ENCODE results near the gene LKAAEAR1.
"Not testable (repeated sequence)": the region's sequence is repeated elsewhere in the genome, so short reads cannot be mapped to it uniquely, and the experiment has no call there.

LKAAEAR1 gene, protein sequence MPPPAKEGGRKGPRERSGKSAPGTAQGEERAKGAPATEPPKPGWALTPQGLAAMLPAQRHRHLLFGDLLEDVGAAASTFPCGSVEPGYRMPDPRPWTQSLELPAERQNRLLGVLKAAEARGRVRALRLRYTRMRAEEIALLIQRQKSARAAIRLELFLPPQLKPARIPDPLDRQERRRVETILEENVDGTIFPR

DNA sequence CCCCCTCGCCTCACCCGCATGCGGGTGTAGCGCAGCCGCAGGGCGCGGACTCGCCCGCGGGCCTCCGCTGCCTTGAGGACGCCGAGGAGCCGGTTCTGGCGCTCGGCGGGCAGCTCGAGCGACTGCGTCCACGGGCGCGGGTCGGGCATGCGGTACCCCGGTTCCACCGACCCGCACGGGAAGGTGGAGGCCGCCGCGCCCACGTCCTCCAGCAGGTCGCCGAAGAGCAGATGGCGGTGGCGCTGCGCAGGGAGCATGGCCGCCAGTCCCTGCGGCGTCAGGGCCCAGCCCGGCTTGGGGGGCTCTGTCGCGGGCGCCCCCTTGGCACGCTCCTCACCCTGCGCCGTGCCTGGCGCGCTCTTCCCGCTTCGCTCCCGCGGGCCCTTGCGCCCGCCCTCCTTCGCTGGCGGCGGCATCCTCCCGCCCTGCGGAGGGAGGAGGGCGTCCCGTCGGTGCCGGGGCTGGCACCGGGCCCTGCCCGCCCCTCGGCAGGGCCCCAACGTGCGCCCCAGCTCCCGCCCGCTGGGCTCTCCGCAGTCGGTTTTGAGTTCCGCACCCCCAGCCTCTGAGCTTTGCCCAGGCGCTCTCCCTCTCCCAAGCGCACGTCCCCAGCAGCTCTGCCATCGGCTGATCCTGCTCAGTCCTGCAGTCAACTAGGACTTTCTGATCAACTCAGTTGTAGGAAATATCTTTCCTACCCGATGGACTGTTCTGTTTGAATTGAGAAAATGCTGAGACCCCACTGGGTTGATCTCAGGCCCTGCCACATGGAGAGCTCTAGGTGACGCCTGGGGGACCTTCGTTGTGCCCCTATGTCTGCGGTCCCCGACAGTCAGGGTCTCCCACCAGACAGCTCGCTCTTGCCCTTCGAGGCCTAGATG, at the start of gene LKAAEAR1:
Gene LKAAEAR1 (minus strand): TSS at position 595 of the 881 bp plus-strand sequence. CDS start 179 bp downstream, at position 416.
- no peak for DNase-seq (ENCODE audit: low spot score)

DNA sequence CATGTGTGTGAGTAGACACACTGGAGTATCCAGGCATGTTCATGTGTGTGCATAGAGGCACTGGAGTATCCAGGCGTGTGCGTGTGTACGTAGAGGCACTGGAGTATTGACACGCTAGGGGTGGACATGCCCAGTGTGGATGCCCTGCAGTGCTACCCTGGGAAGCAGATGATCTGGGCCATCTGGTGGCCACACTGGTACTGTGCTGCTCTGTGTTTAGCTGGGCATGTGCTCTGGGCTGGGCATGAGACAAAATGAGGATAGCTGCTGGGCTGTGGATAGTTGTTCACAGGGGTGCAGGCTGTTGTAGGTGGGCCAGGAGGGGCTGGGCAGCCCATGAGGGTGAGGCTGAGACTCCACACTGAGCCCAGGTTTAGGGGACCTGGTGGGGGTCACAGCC, 47.2 kb upstream of the LKAAEAR1 start:
- DNase-seq (ENCODE audit: low spot score) = no peak

DNA sequence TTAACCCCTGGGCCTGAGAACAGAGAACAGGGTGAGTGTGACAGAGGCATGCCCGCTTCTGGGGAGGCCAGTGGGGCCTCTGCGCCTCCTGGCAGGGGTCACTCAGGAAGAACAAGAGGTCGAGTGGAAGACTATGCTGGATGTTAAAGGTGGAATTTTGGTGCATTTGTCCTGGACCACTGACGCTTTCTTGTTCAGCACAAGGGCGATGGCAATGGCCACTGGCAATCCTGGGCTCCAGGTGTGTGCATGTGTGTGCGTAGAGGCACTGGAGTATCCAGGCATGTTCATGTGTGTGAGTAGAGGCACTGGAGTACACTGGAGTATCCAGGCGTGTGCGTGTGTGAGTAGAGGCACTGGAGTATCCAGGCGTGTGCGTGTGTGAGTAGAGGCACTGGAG, 46.7 kb upstream of the LKAAEAR1 start:
- DNase-seq (ENCODE audit: low spot score) = no peak

DNA sequence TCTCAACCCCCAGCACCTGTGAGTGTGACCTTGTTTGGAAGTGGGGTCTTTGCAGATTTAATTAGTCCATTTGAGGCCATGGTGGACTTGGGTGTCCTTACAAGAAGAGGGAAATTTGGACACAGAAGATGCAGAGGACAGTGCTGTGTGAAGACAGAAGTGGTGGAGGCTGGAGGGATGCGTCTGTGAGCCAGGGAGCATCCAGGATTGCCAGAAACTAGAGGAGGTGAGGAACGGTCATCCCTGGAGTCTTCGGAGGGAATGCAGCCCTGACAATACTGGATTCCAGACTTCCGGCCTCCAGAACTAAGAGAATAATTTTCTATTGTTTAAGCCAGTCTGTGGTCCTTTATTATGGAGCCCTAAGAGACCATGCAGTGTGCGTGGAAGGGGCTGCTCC, 46.1 kb upstream of the LKAAEAR1 start:
- no peak for DNase-seq (ENCODE audit: low spot score)

DNA sequence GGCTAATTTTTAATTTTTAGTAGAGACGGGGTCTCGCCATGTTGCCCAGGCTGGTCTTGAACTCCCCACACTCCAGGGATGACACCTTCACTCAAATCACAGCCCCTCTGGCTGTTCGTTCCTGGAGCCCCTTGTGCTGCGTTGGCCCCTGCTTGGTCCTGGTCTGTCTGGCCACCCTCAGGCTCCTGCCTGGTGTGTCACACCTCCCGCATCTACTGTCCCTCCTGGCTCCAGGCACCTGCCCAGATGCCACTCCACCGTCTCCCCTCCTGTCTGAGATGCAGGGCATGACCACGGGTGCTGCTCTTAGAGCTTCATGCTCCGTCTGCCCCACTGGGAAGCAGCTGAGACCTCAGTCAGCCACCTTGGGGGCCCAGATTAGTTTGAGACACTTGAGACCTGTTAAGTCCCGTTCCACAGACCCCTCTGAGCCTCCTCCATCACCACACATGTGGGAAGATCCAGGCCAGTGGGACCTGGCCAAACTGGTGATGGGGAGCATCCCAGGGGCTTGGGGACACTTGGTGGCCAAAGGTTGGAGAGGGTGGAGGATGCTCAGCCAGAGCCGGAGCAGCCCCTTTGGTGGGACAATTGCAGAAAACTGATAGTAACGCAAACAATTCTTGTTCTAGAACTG, 45.1 kb upstream of the LKAAEAR1 start:
- DNase-seq (ENCODE audit: low spot score) = no peak

DNA sequence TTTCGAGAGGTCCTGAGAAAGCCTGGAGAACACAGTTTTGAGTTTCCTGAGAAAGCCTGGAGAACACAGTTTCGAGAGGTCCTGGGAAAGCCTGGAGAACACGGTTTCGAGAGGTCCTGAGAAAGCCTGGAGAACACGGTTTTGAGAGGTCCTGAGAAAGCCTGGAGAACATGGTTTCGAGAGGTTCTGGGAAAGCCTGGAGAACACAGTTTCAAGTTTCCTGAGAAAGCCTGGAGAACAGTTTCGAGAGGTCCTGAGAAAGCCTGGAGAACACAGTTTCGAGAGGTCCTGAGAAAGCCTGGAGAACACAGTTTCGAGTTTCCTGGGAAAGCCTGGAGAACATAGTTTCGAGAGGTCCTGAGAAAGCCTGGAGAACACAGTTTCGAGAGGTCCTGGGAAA, 39.3 kb upstream of the LKAAEAR1 start:
- not testable (repeated sequence) for DNase-seq (ENCODE audit: low spot score)

DNA sequence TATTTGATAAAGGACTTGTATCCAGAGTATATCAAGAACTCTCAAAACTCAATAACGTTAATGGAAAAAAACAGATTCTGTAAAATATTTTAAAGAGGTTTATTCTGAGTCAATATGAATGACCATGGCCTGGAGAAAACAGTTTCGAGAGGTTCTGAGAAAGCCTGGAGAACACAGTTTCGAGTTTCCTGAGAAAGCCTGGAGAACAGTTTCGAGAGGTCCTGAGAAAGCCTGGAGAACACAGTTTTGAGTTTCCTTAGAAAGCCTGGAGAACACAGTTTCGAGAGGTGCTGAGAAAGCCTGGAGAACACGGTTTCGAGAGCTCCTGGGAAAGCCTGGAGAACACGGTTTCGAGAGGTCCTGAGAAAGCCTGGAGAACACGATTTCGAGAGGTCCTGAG, 38.7 kb upstream of the LKAAEAR1 start:
- DNase-seq (ENCODE audit: low spot score) = not testable (repeated sequence)

DNA sequence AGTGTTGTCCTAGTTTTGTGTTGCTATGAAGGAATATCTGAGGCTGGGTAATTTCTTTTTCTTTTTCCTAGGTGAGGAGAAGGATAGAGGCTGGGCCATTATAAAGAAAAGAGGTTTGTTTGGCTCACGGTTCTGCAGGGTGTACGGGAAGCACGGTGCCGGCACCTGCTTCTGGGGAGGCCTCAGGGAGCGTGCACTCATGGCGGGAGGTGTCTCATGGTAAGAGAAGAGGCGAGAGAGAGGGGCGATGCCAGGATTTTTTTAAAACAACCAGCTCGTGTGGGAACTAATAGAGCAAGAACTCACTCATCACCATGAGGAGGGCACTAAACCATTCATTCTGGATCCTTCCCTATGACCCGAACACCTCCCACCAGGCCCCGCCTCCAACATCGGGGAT, 37.4 kb upstream of the LKAAEAR1 start:
- DNase-seq (ENCODE audit: low spot score) = no peak

DNA sequence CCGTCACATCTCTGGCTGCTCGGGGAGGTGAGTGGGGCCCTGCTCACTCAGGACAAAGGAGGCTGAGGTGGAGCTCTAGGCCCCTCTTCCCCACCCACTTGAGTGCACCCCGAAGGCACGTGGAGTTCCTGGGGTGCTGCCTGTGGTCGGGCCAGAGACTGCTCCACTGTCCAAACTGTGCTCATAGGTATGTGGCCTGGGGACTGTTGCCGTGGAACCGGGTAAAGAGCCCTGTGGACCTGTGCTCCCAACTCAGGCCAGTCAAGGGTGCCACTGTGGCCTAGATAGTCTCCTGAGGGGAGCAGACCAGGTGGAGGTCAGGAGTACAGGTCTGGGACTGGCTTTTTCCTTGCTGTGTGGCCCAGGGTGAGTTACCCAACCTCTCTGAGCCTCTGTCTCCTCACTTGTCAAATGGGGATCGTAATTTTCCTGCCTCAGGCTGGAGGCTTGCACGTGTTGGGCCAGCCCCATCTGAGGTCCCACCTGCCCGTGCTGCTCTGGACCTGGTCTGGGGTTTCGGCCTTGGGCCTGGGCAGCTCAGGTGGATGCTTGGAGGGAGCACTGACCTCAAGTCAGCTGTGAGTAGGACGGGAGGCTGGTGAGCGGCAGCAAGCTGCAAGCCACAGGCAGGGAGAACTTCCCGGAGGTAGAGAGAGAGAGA, 35.6 kb upstream of the LKAAEAR1 start:
- no peak for DNase-seq (ENCODE audit: low spot score)

DNA sequence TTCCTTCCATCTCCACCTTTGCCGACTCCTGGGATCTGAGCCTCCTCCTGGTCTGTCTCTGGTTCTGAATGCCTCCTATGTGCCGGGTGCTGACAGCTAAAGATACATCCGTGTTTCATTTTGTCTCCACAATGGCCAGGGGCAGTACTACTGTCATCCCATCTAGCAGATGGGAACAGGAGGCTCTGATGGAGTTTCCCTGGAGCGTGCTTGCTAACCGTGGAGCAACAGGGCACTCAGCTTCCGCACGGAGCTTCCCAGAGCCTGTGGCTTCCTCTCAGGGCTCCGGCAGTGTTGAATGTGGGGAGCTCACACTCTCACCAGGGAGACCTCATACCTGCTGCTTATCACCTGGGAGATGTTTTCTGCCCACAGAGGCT, 35.1 kb upstream of the LKAAEAR1 start:
- no peak for DNase-seq (ENCODE audit: low spot score)

DNA sequence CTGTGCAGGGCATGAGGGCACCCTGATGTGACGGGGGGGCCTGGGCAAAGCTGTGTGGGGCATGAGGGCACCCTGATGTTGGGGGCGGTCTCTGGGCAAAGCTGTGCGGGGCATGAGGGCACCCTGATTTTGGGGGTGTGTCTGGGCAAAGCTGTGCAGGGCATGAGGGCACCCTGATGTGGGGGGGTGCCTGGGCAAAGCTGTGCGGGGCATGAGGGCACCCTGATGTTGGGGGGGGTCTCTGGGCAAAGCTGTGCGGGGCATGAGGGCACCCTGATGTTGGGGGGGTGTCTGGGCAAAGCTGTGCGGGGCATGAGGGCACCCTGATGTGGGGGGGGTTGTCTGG, 33.2 kb upstream of the LKAAEAR1 start:
- not testable (repeated sequence) for DNase-seq (ENCODE audit: low spot score)

DNA sequence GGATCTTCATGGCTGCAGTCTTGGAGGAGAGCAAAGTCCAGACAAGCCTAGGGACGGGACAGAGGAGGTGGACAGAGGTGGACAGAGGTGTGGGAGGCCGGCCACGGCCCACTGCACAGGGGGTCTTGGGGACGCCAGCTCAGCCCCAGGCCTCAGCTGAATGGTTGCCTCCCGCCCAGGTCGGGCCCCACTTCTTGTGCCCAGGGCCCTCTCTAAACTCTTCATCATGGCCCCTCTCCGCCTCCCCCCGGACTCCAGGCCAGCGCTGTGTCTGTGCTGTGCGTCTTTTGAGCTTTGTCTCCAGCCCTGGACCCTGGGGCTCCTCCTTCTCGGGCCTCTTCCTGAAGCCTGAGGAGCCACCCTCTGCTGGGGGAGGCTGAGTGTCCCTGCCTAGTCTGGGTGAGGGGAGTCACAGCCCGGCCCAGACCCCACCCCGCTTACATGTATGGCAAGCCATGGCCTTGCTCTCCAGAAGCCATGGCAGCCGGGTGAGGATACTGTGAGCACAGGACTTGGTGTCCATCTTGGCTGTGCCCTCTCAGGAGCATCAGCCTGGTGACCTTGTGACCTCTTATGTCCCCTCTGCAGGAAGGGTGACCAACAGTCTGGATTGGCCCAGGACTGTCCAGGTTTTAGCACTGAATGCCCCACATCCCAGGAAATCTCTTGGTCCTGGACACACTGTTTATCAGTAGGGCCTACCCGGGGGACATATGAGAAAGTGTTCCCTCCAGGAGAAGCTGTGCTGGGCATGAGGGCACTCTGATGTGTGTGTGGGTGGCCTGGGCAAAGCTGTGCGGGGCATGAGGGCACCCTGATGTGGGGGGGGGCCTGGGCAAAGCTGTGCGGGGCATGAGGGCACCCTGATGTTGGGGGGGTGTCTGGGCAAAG, 32.6 kb upstream of the LKAAEAR1 start:
- DNase-seq (ENCODE audit: low spot score) = no peak

DNA sequence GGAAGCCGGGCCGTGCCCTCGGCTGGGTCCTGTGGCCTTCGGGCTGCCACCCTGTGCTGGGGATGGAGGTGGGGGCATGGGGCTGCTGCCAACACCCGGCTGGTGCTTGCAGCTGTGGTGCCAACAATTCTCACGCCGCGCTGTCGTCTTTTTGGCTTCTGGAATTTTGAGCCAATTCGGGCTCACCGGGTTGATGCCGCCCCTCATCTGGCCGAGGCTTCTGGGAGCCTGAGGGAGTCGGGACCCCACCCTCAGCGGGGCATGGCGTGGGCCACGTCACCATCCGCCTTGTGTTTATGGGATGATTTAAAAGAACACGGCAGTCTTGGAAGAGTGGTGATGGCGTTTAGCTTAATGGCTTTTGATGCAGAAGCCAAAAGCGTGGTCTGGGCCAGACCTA, 31.8 kb upstream of the LKAAEAR1 start:
- DNase-seq (ENCODE audit: low spot score) = no peak

DNA sequence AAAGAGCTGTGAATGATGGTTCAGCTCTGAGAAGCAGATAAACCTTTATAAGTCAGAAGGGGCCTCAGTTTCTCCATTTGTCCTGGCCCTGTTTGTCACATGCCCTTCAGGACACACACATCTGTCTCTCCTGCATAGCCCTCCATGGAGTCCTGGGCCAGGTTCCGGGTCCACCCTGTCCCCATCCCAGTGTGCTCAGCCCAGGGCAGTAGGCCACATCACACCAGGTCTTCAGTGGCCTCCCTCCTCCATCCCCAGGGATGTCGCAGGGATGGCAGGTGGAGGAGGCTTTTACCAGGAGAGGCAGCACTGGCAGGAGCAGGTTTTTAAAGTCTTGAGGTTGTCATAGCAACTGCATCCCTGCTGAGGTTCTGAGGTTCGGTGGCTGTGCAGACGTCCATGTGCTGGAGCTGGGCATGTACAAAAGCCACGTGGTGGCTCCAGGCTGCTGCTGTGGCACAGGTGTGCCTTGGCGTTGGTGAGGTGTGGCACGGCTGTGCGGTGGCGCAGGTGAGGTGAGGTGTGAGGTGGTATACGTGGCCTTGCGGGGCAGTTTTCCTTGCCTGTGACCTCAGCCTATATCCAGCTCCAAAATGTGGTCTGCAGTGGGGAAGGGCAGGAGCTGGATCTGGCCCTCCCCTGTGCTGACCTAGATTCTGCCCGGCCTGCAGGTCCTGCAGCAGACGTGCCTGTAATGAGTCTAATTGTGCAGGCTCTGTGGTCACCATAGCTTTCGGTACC, 31.1 kb upstream of the LKAAEAR1 start:
- DNase-seq (ENCODE audit: low spot score) = no peak

DNA sequence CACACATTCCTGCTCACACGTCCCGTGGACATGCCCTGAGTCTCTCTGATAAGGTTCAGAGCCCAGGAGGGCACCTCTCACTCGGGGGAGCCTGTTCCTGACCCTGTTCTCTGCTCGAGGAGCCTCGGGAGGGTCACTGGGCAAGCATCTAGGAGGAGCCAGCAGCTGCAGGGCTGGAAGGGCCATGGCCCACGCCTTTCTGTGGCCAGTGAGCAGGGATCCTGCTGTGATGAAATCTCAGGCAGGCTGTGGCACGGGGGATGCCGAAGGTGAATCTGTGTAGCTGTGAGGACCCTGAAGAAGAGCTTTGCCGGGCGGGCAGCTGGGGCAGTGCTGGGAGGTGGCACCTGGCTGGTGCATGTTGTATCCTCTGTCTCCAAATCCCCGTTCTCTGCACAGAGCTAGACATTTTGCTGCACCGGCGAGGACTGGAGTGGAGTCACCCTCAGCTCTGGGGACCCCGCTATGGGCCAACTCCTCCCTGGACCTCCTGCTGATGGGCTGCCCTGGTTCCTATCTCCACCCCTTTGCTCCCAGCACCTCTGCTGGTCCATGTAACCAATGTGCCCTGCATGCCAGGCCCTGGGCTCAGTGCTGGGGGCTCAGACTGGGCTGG, 30.3 kb upstream of the LKAAEAR1 start:
- no peak for DNase-seq (ENCODE audit: low spot score)

DNA sequence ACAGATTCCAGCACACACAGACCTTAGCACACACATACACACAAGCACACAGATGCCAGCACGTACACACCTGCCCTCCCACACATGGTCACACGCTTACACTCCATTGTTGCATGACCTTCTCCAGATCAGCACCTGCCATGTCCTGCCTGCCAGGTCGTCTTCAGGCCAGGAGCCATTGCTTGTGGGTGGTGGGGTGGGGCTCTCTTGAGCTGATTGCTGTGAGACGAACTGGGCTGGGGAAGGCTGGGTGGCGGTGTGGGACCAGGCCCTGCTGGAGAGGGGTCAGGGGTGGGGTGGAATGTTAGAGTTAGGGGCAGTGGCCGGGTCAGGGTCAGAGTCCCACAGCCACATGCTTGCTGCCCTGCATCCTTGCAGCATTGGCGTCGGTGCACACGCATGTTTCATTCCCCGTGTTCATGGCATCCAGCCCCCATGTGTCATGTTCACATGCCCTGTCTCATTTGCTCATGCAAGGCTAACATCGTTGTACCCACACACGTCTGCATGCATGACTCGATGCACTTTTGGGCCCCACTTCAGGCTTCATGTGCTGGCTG, 29.7 kb upstream of the LKAAEAR1 start:
- no peak for DNase-seq (ENCODE audit: low spot score)

DNA sequence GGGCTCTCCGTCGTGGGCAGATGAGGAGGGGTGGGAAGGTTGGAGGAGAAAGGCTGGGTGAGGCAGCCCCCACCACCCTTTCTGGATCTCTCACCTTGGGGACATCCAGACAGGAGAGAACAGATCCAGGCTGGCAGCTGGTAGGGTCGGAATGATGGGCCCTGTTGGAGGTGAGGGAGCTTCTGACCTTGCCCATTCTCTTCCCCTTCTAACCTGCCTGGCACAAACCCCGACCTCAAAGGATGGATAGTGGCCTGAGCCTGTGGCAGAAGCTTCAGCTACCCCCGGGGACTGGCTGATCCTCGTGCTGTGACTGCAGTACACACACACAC, 29.2 kb upstream of the LKAAEAR1 start:
- DNase-seq (ENCODE audit: low spot score) = no peak

DNA sequence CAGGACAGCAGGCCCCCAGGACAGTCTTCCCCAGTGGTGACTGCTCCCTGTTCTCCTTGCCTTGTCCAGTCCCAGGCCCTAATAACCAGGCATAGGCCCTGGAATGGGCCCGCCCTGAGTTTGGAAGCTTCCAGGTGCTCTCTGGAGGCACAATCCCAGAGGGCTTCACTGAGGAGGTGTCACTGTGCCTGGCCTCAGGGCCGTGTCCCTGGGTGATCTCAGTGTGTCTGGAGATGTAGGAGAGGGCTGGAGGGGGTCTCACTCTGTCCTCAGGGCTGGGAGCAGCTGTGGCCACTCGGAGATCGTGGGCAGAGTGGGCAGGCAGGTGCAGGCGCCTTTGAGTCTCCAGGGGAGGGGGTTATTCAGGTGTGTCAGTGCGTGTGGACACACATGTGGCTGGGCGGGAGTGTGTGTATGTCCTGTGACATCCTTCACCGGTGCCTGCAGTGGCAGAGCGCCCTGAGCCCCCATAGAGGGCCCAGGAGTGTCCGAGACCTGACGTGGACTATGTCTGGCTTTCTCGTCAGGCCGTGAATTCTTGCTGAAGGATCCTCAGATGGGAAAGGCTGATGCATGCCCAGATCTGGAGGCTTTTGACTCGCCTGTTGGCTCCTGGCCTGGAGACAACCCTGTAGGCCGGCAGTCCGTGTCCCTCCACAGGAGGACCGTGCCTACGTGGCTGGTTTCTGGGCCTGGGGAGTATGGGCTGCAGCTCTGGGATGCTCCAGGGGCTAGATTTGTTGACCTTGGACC, 28.7 kb upstream of the LKAAEAR1 start:
- DNase-seq (ENCODE audit: low spot score) = no peak

DNA sequence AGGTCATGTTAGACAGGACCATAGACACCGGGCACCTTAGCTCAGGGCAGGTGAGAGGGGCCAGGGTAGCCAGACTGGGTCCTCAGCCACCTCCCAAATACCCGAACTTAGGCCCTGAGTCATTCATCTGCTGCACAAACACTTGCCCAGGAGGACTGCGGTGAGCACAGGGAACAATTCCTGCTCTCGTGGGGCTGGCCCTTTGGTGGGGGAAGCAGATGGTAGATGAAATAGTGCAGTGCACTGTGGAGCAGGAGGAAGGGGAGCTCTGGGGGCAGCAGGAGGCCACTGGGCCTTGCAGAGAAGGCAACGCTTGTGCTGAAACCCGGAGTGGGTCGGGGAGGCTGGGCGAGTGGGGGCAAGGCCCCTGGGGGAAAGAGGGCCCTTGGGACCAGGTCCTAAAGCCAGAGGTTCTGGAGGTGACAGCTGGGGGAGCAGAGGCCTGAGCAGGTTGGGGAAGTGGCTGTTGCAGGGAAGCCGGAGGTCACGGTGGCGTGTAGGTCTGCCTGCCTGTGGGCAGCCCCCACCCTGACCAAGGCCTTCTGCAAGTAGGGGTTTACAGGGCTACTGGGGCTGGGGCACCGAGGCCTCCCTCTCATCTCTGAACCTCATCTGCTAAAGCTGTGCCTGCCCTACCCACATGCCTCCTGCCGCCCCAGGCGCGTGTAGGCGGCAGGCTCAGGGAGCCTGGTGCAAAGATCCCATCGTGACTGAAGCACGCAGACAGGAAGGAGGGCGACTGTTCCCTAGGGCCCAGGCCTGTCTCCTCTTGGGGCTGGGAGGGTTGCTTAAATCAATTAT, 27.8 kb upstream of the LKAAEAR1 start:
- DNase-seq (ENCODE audit: low spot score) = no peak

Measured in GM03348 (cell line).